Neuron (in vitro differentiated cells): ENCODE results near the gene DAB1.

Experiments
- H2AFZ ChIP-seq: one replicate; pipeline ENCODE4 v1.6.1; 2013; ENCODE audit warnings: low read depth, mild to moderate bottlenecking, inconsistent platforms, low read length, moderate library complexity
- H3K27me3 ChIP-seq: one replicate; pipeline ENCODE4 v1.6.1; 2013; ENCODE audit warnings: low read length; ENCODE audit not compliant: insufficient read depth
- H3K36me3 ChIP-seq: one replicate; pipeline ENCODE4 v1.6.1; 2013; ENCODE audit warnings: low read length; ENCODE audit not compliant: insufficient read depth
- H3K4me1 ChIP-seq: one replicate; pipeline ENCODE4 v1.6.1; 2013; ENCODE audit warnings: low read length; ENCODE audit not compliant: insufficient read depth
- H3K4me3 ChIP-seq: 2 replicates; pipeline ENCODE4 v1.5.1; 2013; ENCODE audit warnings: mild to moderate bottlenecking, low read length, moderate library complexity
- H3K9me3 ChIP-seq: one replicate; pipeline ENCODE4 v1.6.1; 2013; ENCODE audit warnings: low read length

DAB1 gene

GRCh38 chr1:57269630-57270225 is 154.1 kb downstream of the DAB1 start:
- Histone ChIP-seq H3K4me1 (no peaks in the 10 kb centered on the region), H2AFZ (no peak overlapping the region), H3K9me3 (no peaks in the 10 kb centered on the region), H3K36me3 (no peaks in the 10 kb centered on the region), H3K4me3 (no peak overlapping the region), H3K27me3 (no peaks in the 10 kb centered on the region)

GRCh38 chr1:57265104-57265503 is 158.8 kb downstream of the DAB1 start:
- H3K27me3 ChIP-seq = no peaks in the 10 kb centered on the region
- H3K9me3 ChIP-seq = no peaks in the 10 kb centered on the region
- no peaks in the 10 kb centered on the region for H3K36me3 ChIP-seq
- H3K4me1 ChIP-seq = no peaks in the 10 kb centered on the region
- H3K4me3 ChIP-seq = no peak overlapping the region
- no peak overlapping the region for H2AFZ ChIP-seq

GRCh38 chr1:57262472-57262871 is 161.4 kb downstream of the DAB1 start:
- Histone ChIP-seq H2AFZ (no peak overlapping the region), H3K27me3 (no peaks in the 10 kb centered on the region), H3K4me3 (no peak overlapping the region), H3K9me3 (peaks cover 2% of the 10 kb centered on the region), H3K4me1 (no peaks in the 10 kb centered on the region), H3K36me3 (no peaks in the 10 kb centered on the region)

GRCh38 chr1:57258557-57259325 is 165.1 kb downstream of the DAB1 start:
- H3K4me1 ChIP-seq = no peaks in the 10 kb centered on the region
- H3K27me3 ChIP-seq = no peaks in the 10 kb centered on the region
- H3K4me3 ChIP-seq = no peak overlapping the region
- H3K36me3 ChIP-seq = no peaks in the 10 kb centered on the region
- peaks cover 2% of the 10 kb centered on the region for H3K9me3 ChIP-seq
- H2AFZ ChIP-seq = no peak overlapping the region

- no peak overlapping the region for H3K4me3 ChIP-seq
- no peak overlapping the region for H2AFZ ChIP-seq
- peaks cover 7% of the 10 kb centered on the region for H3K4me1 ChIP-seq
- H3K27me3 ChIP-seq = no peaks in the 10 kb centered on the region
- H3K9me3 ChIP-seq = peaks cover 2% of the 10 kb centered on the region
- no peaks in the 10 kb centered on the region for H3K36me3 ChIP-seq
Observed at GRCh38 chr1:57255945-57256344, 167.9 kb downstream of the DAB1 start.

- Histone ChIP-seq H3K36me3 (no peaks in the 10 kb centered on the region), H3K4me3 (no peak overlapping the region), H3K27me3 (no peaks in the 10 kb centered on the region), H3K9me3 (peaks cover 2% of the 10 kb centered on the region), H2AFZ (no peak overlapping the region), H3K4me1 (peaks cover 7% of the 10 kb centered on the region)
Observed at GRCh38 chr1:57254022-57254421, 169.8 kb downstream of the DAB1 start.

- H3K36me3 ChIP-seq = no peaks in the 10 kb centered on the region
- H3K9me3 ChIP-seq = peaks cover 4% of the 10 kb centered on the region
- no peaks in the 10 kb centered on the region for H3K27me3 ChIP-seq
- H2AFZ ChIP-seq = no peak overlapping the region
- peaks cover 7% of the 10 kb centered on the region for H3K4me1 ChIP-seq
- no peak overlapping the region for H3K4me3 ChIP-seq
Observed at GRCh38 chr1:57252597-57253294, 171.1 kb downstream of the DAB1 start.

- Histone ChIP-seq H3K27me3 (no peaks in the 10 kb centered on the region), H3K36me3 (no peaks in the 10 kb centered on the region)
Observed at GRCh38 chr1:57250021-57250420, 173.8 kb downstream of the DAB1 start.

GRCh38 chr1:57249511-57249910 is 174.3 kb downstream of the DAB1 start:
- H3K27me3 ChIP-seq = no peaks in the 10 kb centered on the region
- H3K4me3 ChIP-seq = no peak overlapping the region
- H2AFZ ChIP-seq = no peak overlapping the region
- peaks cover 11% of the 10 kb centered on the region for H3K9me3 ChIP-seq
- no peaks in the 10 kb centered on the region for H3K36me3 ChIP-seq
- H3K4me1 ChIP-seq = peaks cover 7% of the 10 kb centered on the region

More at GRCh38 chr1:57250021-57250420, 173.8 kb downstream of the DAB1 start:
- H3K4me1 ChIP-seq = peaks cover 7% of the 10 kb centered on the region
- peaks cover 11% of the 10 kb centered on the region for H3K9me3 ChIP-seq
- no peak overlapping the region for H2AFZ ChIP-seq
- no peak overlapping the region for H3K4me3 ChIP-seq

- Histone ChIP-seq H3K4me3 (no peak overlapping the region), H3K4me1 (peaks cover 7% of the 10 kb centered on the region), H3K9me3 (peaks cover 11% of the 10 kb centered on the region), H2AFZ (no peak overlapping the region), H3K27me3 (no peaks in the 10 kb centered on the region), H3K36me3 (no peaks in the 10 kb centered on the region)
Observed at GRCh38 chr1:57248830-57249229, 175.0 kb downstream of the DAB1 start.

- Histone ChIP-seq H3K9me3 (no peaks in the 10 kb centered on the region), H2AFZ (no peak overlapping the region)
Observed at GRCh38 chr1:57238233-57238781, 185.6 kb downstream of the DAB1 start.

GRCh38 chr1:57235730-57236510 is 187.9 kb downstream of the DAB1 start:
- H3K27me3 ChIP-seq = no peaks in the 10 kb centered on the region
- H3K36me3 ChIP-seq = no peaks in the 10 kb centered on the region
- H3K4me3 ChIP-seq = no peak overlapping the region

More at GRCh38 chr1:57238233-57238781, 185.6 kb downstream of the DAB1 start:
- Histone ChIP-seq H3K36me3 (no peaks in the 10 kb centered on the region), H3K4me1 (no peaks in the 10 kb centered on the region), H3K4me3 (no peak overlapping the region), H3K27me3 (no peaks in the 10 kb centered on the region)

More at GRCh38 chr1:57235730-57236510, 187.9 kb downstream of the DAB1 start:
- Histone ChIP-seq H2AFZ (no peak overlapping the region), H3K9me3 (no peaks in the 10 kb centered on the region), H3K4me1 (no peaks in the 10 kb centered on the region)
